GM21390 (cell line): ENCODE measurements around the gene FAM162A.
A peak's percentile ranks its signal among the peaks of the same experiment; 100 is the strongest.

Experiments used
- ATAC-seq: cut with Tn5 transposase; IDR thresholded peaks from one replicate; pipeline ENCODE4 v1.9.1; 2021; ENCODE audit not compliant: unreplicated experiment

The FAM162A gene

DNA sequence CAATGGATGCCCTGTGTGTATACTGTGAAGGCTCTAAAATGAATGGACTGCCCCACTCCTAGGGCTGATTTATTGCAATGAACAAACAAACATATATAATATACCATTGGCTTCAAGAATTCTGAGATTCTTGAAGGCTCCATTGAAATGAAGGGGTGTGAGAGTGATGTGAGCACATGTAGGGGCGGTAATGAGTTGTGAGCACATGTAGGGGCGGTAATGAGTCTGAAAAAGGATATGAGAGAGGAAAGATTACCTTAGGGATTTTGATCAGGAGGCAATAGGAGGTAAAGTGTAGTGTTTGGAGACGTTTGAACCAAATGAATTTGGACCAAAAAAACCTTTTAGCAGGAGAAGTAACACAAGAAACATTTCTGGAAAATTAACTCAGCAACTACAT lies 3.7 kb downstream of the FAM162A start:
- ATAC-seq, result no peak

GRCh38 chr3:122389197-122389596 lies 5.2 kb downstream of the FAM162A start:
- ATAC-seq, result no peak

- no peak for ATAC-seq
Measured at GRCh38 chr3:122389892-122390291, 5.9 kb downstream of the FAM162A start.

GRCh38 chr3:122390665-122391064 lies 6.7 kb downstream of the FAM162A start:
- no peak for ATAC-seq

DNA sequence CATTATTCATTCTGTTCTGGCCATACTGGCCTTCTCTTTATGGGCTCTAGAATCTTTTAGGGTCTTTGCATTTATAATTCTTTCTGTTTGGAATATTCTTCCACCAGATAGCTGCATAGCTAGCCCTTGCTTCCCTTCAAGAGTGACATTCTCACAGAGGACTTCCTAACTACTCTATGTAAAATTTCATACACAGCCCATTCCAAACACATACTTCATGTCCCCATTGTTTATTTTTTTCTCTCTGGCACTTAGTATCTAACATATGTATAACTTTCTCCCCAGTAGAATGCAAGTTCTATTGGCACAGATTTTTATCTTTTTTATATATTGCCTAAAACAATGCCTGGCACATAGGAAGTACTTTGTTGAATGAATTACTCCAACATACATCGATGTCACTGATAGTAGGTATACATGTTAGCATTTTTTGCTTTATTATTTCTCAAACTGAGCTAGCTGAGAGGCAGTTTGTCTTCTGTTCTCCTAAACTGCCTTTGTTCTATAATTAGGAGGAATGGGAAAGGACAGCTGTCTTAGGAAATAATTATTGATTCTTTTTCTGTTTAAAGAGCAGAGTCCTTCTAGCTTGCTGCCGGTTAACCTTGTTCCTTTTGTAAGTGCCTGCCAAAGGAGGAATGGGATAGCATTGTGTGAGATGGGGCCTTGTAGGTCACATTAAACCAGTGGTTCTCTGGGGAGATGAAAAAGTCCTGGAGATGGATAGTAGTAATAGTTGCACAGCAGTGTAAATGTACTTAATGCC lies 7.9 kb downstream of the FAM162A start:
- no peak for ATAC-seq

- no peak for ATAC-seq
Measured at GRCh38 chr3:122392868-122393844, 9.2 kb downstream of the FAM162A start.

GRCh38 chr3:122394173-122394572 lies 10.2 kb downstream of the FAM162A start:
- no peak for ATAC-seq

GRCh38 chr3:122395582-122395981 lies 11.6 kb downstream of the FAM162A start:
- no peak for ATAC-seq

GRCh38 chr3:122396511-122396910 lies 12.5 kb downstream of the FAM162A start:
- ATAC-seq, result no peak

DNA sequence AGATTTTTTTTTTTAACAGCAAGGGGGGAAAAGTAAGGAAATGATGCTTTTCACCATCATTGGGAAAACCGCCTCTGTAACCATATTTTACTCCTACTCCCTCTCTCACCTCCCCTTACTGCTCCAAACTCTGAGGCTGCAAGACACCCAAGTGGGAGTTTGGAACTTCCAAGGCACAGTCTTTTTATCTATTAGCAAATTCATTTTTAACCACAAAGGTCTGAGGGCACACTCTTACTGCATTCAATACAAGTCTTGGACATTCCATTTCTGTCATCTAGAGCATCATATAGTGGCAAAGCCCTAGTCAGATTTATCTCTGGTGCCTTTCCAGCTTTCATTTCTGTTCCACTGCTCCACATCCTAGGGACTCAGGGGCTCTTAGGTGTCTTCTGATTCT lies 13.2 kb downstream of the FAM162A start:
- ATAC-seq, result no peak

- no peak for ATAC-seq
Measured at GRCh38 chr3:122398920-122399319, 14.9 kb downstream of the FAM162A start.

GRCh38 chr3:122403489-122403888 lies 19.5 kb downstream of the FAM162A start:
- ATAC-seq, result no peak

DNA sequence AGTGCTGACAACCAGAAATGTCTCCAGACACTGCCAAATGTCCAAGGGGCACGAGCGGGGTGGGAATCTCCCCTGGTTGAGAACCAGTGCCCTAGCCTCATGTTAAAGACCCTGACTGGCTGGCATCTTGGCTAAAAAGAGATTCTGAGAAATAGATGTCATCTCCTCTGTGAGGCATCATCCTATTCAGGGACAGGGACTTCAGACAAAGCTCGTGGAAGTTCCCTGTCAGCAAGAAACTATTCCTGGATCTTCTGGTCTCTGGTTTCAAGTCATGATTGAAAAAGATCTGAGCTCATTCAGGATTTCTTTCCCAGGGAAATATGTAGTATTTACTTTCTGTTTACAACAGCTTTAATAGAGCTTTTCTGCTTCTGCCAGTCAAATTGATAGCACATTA lies 21.0 kb downstream of the FAM162A start:
- ATAC-seq, result no peak

DNA sequence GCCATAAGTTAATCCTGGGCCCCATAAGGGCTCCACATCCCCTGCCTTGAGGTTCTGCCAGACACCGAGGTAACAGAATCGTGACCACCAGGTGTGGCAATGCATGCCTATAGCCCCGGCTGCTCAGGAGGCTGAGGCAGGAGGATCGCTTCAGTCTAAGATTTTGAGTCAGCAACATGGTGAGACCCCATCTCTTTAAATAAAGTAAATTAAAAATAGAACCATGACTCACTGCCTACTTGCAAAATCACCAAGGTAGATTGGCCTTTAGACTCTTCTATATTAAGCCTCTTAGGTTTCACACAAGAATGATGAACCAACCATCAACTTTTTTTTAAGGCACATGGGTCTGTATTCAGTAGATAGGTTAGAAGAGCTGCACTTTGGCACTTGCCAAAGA lies 22.2 kb downstream of the FAM162A start:
- no peak for ATAC-seq

- ATAC-seq, result no peak
Measured at GRCh38 chr3:122407946-122408345, 24.0 kb downstream of the FAM162A start.

DNA sequence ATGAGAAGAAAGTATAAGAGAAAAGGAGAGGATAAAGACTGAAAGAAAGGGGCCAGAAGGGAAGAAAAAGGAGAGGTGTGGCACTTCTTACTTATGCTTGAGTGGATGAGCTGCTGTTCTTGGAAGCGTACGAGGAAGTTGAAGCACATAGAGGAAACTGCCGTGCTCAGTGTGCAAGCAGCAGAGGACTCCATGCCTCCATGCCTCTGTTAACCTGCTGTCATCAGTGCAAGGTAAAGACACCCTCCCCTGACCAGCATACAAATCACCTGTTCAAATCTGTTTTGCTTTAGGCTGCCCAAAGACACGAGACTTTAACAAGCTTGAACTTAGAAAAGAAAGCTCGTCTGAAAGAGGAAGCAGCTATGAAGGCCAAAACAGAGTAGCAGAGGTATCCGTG lies 25.5 kb downstream of the FAM162A start:
- no peak for ATAC-seq

DNA sequence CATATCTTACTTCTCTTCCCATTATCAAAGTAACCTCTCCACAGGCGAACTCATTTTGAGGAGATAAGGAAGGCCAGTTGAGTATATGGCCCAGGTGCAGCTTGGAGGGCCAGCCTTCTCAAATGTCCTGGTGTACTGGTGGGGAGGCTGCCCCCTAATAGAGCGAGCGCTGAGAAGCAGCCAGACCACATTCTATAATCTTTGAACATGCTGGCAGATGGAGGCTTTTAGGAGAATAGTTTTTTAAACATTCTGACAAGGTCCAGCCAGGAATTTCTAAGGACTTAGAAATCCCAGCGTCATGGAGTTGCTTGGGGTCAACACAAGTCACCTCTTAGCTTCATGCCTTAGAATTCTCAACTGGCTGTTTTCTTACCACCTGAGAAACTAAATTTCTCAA lies 26.1 kb downstream of the FAM162A start:
- no peak for ATAC-seq

DNA sequence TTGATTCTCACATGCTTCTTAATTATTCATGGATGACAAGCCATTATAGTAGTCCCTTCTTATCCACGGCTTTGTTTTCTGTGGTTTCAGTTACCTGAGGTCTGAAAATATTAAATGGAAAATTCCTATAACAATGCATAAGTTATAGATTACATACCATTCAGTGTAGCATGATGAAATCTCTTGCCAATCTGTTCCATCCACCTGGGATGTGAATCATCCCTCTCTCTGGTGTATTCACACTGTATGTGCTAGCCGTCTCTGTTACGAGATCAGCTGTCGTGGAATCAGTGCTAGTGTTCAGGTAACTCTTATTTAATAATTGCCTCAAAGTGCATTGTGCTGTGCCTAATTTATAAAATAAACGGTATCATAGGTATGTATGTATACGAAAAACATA lies 26.7 kb downstream of the FAM162A start:
- ATAC-seq, result no peak

- no peak for ATAC-seq
Measured at GRCh38 chr3:122414391-122414790, 30.4 kb downstream of the FAM162A start.

- ATAC-seq, result peak; percentile 56
Measured at GRCh38 chr3:122415104-122415744, 31.2 kb downstream of the FAM162A start.
